SK-N-SH (cell line): ENCODE results near the gene GNS.

Source experiments
- USF1 ChIP-seq: IDR thresholded peaks from 2 replicates; pipeline ENCODE4 v1.4.0; 2012; ENCODE audit warnings: low read depth, borderline replicate concordance
- ZBTB33 ChIP-seq: IDR thresholded peaks from 2 replicates; pipeline ENCODE4 v1.4.0; 2012; ENCODE audit warnings: low read depth, borderline replicate concordance

GRCh38 chr12:64694130-64695040 is 64.8 kb downstream of the GNS start:
- TF ChIP-seq USF1: no peak
- TF ChIP-seq ZBTB33: no peak
